ENCODE data around the gene NACA.

Gene NACA

DNA sequence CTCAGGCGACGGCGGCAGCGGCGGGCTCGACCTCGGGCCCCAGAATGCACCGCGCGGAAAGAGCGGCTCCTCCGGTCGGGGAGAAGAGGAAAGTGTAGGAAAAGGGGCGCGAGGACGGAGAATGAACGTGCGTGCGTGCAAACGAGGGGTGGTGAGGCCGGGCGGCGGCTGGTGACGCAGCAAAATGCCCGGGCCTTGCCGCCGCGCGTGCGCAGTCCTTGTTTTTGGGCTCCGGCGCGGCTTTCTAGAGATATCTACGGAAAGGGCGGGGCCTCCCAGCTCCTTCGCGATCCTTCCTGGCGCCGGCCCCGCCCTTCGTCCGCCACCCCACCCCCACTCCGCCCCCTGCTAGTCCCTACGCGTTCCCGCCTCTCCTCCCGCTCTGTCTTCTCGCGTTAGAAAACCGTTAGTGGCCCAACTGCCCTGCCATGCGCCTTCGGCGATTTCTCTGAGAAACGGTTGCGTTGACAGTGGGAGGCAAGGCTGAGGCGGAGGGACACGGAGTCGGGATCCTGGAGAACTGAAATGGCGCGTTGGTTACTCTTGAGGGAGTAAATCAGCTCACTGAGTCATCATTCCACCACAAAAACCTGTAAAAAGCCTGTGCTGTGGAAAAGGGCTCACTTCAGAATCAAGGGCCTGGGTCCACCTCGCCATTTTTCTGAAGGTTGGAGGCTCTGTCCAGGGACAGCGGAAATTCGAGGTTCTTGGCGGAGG is 36.8 kb downstream of the NACA start, which contains the start of gene PTGES3:
TSS of gene PTGES3 (minus strand) at position 156 of the 717 bp plus-strand sequence. CDS start 285 bp downstream, outside the sequence.
- peak within 1 kb of the TSS; percentile 100 for H3K9ac ChIP-seq (ENCODE audit: low read length)
- H3K9me2 ChIP-seq (replicated peaks; ENCODE audit: insufficient read depth, low read length) = no peaks in the 10 kb centered on the region
- no peaks in the 10 kb centered on the region; the same call in 1 of the 2 replicates for H4K20me1 ChIP-seq (ENCODE audit: insufficient read depth, low read length)
- TF ChIP-seq EZH2 (optimal IDR thresholded peaks at IDR 0.05; ENCODE audit: low read depth, low read length) = no peak
- no peak for TF ChIP-seq EZH2phosphoT487 (IDR thresholded peaks at IDR 0.05; ENCODE audit: low read length)
- TF ChIP-seq, protein P1, sequence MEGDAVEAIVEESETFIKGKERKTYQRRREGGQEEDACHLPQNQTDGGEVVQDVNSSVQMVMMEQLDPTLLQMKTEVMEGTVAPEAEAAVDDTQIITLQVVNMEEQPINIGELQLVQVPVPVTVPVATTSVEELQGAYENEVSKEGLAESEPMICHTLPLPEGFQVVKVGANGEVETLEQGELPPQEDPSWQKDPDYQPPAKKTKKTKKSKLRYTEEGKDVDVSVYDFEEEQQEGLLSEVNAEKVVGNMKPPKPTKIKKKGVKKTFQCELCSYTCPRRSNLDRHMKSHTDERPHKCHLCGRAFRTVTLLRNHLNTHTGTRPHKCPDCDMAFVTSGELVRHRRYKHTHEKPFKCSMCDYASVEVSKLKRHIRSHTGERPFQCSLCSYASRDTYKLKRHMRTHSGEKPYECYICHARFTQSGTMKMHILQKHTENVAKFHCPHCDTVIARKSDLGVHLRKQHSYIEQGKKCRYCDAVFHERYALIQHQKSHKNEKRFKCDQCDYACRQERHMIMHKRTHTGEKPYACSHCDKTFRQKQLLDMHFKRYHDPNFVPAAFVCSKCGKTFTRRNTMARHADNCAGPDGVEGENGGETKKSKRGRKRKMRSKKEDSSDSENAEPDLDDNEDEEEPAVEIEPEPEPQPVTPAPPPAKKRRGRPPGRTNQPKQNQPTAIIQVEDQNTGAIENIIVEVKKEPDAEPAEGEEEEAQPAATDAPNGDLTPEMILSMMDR (IDR thresholded peaks at IDR 0.05; ENCODE audit: low read length) = no peak
- H3K4me2 ChIP-seq (ENCODE audit: low read depth, low read length) = peak within 1 kb of the TSS; percentile 76
- peak within 1 kb of the TSS; percentile 97 for H3K4me3 ChIP-seq (ENCODE audit: low read length)
- H3K27ac ChIP-seq (ENCODE audit: low read length) = peak within 1 kb of the TSS; percentile 99
- peaks cover 43% of the 10 kb centered on the region for H3K79me2 ChIP-seq (ENCODE audit: low read length)
- no peaks in the 10 kb centered on the region for H3K27me3 ChIP-seq (replicated peaks; ENCODE audit: insufficient read depth, low read length)
- H3F3A ChIP-seq (ENCODE audit: insufficient read depth, low read length) = peaks cover 57% of the 10 kb centered on the region
- no peaks in the 10 kb centered on the region for H3K4me1 ChIP-seq (ENCODE audit: low read length)
- no peaks in the 10 kb centered on the region for H3K9me3 ChIP-seq (replicated peaks; ENCODE audit: insufficient read depth, low read length)
- peak; percentile 99 for DNase-seq
- H3K36me3 ChIP-seq (replicated peaks; ENCODE audit: insufficient read depth, low read length) = peaks cover 3% of the 10 kb centered on the region; the same call in 1 of the 2 replicates
- H2AFZ ChIP-seq (ENCODE audit: low read length) = peak within 1 kb of the TSS; percentile 58

DNA sequence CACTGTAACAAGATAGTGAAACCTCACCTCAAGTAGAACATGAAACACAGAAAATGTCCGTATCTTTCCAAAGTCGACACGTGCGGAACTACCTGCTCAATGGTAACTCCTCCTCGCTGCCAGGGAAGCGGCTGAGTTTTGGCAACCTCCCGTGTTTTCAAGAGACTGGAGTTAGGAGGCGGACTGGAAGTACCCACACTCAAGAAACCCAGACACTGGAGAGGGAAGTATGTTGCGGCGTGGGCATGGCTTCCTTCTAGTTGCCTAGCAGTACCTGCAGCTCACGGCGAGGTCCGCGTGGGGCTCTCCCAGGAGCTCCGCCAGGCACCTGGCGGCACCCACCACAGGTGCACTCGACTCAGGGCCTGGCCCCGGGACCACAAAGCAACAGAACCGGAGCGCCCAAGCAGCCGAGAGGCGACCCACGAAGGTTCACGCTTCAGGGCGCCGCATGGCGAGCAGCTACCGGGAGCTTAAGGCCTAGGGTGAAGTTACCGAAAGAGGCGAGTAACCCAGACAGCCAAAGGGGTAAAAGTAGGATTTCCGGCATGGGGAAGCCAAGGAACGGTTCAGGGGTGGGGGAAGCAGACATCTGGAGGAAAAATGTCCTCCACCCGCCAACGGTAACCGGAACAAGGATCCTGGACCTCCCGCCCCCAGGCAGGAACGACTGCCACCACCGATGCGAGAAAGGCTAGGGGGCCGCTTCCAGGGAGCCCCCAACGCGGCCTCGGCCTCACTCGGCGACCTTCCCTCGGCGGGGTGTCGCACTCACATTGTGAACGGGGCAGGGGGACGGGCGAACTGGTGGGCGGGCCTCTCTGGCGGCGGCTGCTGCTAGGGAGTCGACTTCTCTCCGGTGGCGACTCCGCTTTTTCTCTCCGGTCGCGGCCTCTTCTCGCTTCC is 37.6 kb downstream of the NACA start:
- no peaks in the 10 kb centered on the region; the same call in 1 of the 2 replicates for H3K4me1 ChIP-seq (ENCODE audit: low read length)
- H3K4me2 ChIP-seq (ENCODE audit: low read depth, low read length) = peak overlapping the region; percentile 76
- H3F3A ChIP-seq (ENCODE audit: insufficient read depth, low read length) = peaks cover 64% of the 10 kb centered on the region
- no peaks in the 10 kb centered on the region for H3K9me3 ChIP-seq (replicated peaks; ENCODE audit: insufficient read depth, low read length)
- H3K9ac ChIP-seq (ENCODE audit: low read length) = peak overlapping the region; percentile 100
- H3K27ac ChIP-seq (ENCODE audit: low read length) = peak overlapping the region; percentile 99
- no peaks in the 10 kb centered on the region for H3K27me3 ChIP-seq (replicated peaks; ENCODE audit: insufficient read depth, low read length)
- H2AFZ ChIP-seq (ENCODE audit: low read length) = no peak overlapping the region
- DNase-seq = peak; percentile 68
- TF ChIP-seq EZH2phosphoT487 (IDR thresholded peaks at IDR 0.05; ENCODE audit: low read length) = no peak
- TF ChIP-seq, protein P1 (IDR thresholded peaks at IDR 0.05; ENCODE audit: low read length) = no peak
- TF ChIP-seq EZH2 (optimal IDR thresholded peaks at IDR 0.05; ENCODE audit: low read depth, low read length) = no peak
- H4K20me1 ChIP-seq (ENCODE audit: insufficient read depth, low read length) = no peaks in the 10 kb centered on the region; the same call in 1 of the 2 replicates
- H3K36me3 ChIP-seq (replicated peaks; ENCODE audit: insufficient read depth, low read length) = peaks cover 3% of the 10 kb centered on the region; the same call in 1 of the 2 replicates
- peak overlapping the region; percentile 97 for H3K4me3 ChIP-seq (ENCODE audit: low read length)
- H3K9me2 ChIP-seq (replicated peaks; ENCODE audit: insufficient read depth, low read length) = no peaks in the 10 kb centered on the region
- H3K79me2 ChIP-seq (ENCODE audit: low read length) = peaks cover 52% of the 10 kb centered on the region

DNA sequence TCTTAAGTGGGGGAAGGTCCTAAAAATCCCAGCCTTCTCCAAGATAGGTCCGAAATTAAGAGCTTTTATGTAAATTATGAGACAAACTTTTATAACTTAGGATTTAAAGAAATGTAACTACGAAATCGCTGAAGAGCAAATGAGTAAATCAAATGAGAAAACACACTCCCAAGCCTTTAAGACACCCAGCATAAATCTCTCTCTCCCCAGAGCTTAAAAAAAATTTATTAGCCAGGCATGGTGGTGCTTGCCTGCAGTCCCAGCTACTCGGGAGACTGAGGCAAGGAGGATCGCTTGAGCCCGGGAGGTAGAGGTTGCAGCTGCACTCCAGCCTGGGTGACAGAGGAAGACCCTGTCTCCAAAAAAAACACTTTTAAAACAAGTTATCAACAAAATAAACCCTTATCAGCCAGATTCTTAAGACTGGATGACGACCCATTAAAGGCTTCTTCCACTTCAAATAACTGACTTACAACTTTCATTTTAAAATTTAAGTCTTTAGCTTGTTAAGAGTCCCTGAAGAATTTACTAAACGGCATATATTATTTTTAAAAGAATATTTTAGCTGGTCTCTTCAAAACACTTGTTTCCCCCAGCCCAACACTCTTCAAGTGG is 40.2 kb downstream of the NACA start:
- Histone ChIP-seq H3K4me3 (ENCODE audit: low read length) (peak overlapping the region; percentile 97), H4K20me1 (ENCODE audit: insufficient read depth, low read length) (peaks cover 17% of the 10 kb centered on the region), H3K27ac (ENCODE audit: low read length) (peak overlapping the region; percentile 99)

More for the DNA sequence above, 40.2 kb downstream of the NACA start:
- Histone ChIP-seq H2AFZ (ENCODE audit: low read length) (no peak overlapping the region), H3K9me3 (replicated peaks; ENCODE audit: insufficient read depth, low read length) (no peaks in the 10 kb centered on the region), H3K79me2 (ENCODE audit: low read length) (peaks cover 78% of the 10 kb centered on the region), H3K9me2 (replicated peaks; ENCODE audit: insufficient read depth, low read length) (no peaks in the 10 kb centered on the region), H3K36me3 (replicated peaks; ENCODE audit: insufficient read depth, low read length) (peaks cover 8% of the 10 kb centered on the region; the same call in 1 of the 2 replicates), H3K9ac (ENCODE audit: low read length) (peak overlapping the region; percentile 83), H3K4me1 (ENCODE audit: low read length) (peaks cover 6% of the 10 kb centered on the region), H3K27me3 (replicated peaks; ENCODE audit: insufficient read depth, low read length) (no peaks in the 10 kb centered on the region), H3F3A (ENCODE audit: insufficient read depth, low read length) (peaks cover 75% of the 10 kb centered on the region), H3K4me2 (ENCODE audit: low read depth, low read length) (peak overlapping the region; percentile 76)
- DNase-seq = peak; percentile 27
- TF ChIP-seq, protein P1 (IDR thresholded peaks at IDR 0.05; ENCODE audit: low read length) = no peak
- TF ChIP-seq EZH2 (optimal IDR thresholded peaks at IDR 0.05; ENCODE audit: low read depth, low read length) (no peak), EZH2phosphoT487 (IDR thresholded peaks at IDR 0.05; ENCODE audit: low read length) (no peak)

Measured in MM.1S (cell line).